NCI-H187 (cell line): ENCODE measurements around the gene FAM120A.

ENCODE experiments used
- DNase-seq, 2 experiments: peaks; one replicate each; lab custom pipeline; 2025; lab: John Stamatoyannopoulos, UW

FAM120A gene

GRCh38 chr9:93451849-93452709, 594 bp downstream of the FAM120A start:
- DNase-seq, result peak in 1 of 2 experiments; percentile 6

- DNase-seq, result no peak
Observed at GRCh38 chr9:93452710-93453046, 1.2 kb downstream of the FAM120A start.

DNA sequence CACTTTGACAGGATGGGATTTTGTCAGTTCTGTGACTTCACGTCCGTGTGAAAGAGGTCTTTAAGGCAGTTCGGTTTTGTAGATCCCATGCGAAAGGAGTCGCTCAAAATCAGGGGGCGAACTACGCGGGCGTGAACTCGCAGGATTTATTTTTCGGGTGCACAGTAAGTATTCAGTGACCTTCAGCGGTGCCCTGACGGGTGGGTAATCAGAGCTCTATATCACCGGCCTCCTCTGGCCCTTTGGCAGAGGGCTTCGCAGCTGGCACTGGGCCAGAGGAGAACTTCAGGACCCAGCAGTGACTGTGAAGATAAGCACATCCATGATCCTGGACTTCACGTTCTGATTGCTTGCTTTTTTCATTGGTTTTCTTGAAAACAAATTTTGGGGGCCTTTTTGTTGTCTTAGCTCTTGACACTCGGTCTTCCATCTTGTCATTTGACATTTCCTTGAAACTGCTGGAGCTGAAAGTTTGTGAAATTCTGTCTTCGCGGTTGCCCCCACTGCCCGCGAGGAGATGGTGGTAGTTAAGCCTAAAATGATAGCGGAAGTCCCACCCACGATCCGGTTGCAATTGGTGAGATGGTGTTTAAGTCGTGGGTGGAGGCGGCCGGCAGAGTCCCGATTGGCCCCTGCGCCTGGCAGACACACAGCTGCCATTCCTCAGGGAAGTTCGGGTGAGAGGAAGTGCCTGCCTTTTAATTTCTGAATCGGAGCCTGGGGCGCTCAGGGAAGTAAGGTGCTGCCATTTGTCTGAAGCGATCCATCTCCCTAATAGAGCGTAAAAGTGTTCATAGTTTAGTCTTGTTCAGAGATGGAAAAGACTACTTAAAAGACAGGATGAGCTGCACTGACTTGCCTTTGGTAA, 1.8 kb downstream of the FAM120A start, which contains the start of gene FAM120AOS:
TSS of gene FAM120AOS (minus strand) at position 535 of the 868 bp plus-strand sequence. CDS start 872 bp downstream, outside the sequence.
- peak; percentile 73 to 81 for DNase-seq

- no peak for DNase-seq
Observed at GRCh38 chr9:93456022-93456421, 4.5 kb downstream of the FAM120A start.

- DNase-seq, result no peak
Observed at GRCh38 chr9:93456504-93456903, 5.0 kb downstream of the FAM120A start.

DNA sequence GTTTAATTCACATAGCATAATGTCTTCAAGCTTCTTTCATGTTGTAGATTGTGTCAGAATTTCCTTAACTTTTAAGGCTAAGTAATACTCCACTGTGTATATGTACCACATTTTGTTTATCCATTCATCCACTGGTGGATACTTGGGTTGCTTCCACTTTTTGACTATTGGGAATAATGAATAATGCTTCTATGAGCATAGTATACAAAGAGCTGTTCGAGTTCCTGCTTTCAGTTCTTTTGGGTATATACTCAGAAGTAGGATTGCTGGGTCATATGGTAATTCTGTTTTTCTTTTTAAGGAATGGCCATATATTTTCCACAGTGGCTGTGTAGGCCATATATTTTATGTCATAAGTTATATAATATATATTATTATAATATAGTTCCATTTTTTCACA, 5.5 kb downstream of the FAM120A start:
- DNase-seq, result no peak

GRCh38 chr9:93458712-93459111, 7.2 kb downstream of the FAM120A start:
- DNase-seq, result no peak

GRCh38 chr9:93459432-93459847, 8.0 kb downstream of the FAM120A start:
- DNase-seq, result no peak

- no peak for DNase-seq
Observed at GRCh38 chr9:93460689-93461413, 9.4 kb downstream of the FAM120A start.

DNA sequence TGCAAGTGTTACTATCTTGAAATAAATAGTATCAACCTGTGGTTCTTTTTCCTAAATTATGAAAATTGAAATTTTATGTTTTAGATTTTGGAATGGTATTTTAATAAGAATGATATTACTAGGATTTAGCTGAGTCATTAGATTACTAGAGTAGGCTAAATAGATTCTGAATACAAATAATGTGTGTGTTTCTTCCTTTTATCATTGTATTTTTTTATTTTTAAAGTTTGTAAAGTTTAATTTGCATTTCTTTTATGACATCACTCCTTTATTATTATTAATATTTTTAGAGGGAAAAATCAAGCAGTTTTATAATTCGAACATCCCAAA, 9.9 kb downstream of the FAM120A start:
- DNase-seq, result no peak

DNA sequence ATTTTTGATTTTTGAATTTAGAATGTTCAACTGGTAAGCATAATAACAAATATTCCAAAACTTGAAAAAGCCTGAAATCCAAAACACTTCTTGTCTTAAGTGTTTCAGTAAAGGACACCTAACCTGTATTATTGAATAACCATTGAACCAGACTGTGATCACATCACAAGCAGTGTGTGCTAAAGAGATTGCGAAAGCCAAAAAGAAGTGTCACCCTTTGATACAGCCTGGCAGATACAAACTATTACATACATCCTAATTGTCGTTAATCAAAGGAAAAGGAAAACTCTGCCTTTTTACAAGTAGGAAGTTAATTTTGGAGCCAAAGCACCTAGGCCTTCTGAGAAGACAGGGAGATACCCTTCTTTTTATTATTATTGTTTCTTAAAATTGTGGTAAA, 10.3 kb downstream of the FAM120A start:
- DNase-seq, result no peak

DNA sequence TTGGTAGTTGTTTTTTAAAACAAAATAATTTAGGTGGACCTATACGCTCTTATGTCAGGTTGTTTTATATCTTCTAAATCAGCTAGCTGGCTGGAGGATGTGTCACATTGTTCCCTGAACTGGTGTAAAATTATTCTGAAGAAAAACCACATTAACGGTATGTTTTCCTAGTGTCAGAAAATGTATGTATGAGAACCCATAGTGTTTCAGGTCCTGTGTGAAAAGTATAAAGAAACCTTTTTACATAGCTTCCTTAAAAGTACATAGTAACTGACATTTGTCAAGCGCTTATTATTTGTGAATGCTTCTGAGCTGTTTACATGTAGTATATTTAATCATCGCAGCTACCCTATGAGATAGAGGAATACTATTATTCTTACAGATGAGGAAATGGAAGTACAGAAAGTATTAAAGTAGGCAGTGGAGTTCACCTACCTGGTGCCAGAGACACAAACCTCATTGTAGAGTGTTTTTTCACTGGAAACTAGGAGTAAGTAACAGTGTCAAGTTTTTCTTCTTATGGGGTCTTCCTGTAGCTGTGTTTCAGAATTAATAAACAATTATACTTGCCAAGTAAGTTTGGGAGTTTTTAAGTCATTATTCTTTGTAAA, 12.3 kb downstream of the FAM120A start:
- no peak for DNase-seq

GRCh38 chr9:93464395-93464794, 12.9 kb downstream of the FAM120A start:
- DNase-seq, result no peak

GRCh38 chr9:93464876-93465275, 13.4 kb downstream of the FAM120A start:
- DNase-seq, result no peak

GRCh38 chr9:93465855-93466254, 14.4 kb downstream of the FAM120A start:
- no peak for DNase-seq

DNA sequence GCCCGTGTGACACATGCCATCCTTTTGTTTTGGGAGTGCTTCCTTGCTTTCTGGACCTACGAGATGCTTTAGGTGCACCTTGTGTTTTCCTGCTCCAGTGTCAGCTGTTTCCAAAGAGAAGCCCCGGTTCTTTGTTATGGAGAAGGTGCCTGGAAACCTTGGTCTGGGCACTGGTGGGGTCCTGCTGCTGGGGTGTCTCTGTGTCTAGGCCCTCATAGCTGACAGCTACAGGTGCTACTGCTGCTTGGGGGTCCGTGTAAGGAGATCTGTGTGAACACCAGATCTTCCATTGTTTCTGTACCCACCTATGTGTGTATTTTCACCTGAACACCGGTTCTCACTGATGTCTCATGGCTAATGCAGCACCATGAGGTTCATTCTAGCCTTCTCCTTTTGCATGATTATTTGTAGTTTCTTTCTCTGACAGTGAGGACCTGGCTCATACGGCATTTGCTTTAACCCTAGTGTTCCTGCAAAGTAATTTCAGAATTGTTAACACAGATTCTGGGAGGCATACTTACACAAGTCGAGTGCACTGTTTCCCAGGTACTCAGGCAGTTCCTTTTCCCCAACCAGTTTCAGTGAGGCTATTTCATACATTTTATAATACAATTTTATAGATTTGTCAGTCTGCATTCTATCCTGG, 15.1 kb downstream of the FAM120A start:
- DNase-seq, result no peak

- DNase-seq, result no peak
Observed at GRCh38 chr9:93467062-93467416, 15.6 kb downstream of the FAM120A start.

GRCh38 chr9:93467462-93467861, 16.0 kb downstream of the FAM120A start:
- no peak for DNase-seq

- no peak for DNase-seq
Observed at GRCh38 chr9:93468763-93469456, 17.4 kb downstream of the FAM120A start.

DNA sequence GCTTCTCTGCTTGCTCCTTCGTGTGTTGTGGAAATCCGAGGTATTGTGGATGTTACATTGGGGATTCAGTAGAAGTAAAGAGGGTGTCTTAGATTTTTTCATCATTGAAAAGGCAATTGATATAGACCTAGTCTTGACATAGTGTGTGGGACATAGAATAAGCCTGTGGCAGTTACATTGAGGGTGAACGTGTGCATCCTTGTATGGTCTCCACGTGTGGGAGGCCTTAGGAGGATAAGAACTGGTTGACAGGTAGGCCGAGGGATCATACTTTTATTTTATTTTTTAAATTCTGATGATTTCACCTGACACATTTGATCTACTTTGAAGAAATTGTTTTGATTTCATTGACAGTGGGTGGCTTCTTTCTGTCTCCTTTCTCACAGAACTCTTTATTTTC, 18.9 kb downstream of the FAM120A start:
- no peak for DNase-seq

- no peak for DNase-seq
Observed at GRCh38 chr9:93471124-93471523, 19.6 kb downstream of the FAM120A start.
